ENCODE measurements around the gene AFF3.

DNA sequence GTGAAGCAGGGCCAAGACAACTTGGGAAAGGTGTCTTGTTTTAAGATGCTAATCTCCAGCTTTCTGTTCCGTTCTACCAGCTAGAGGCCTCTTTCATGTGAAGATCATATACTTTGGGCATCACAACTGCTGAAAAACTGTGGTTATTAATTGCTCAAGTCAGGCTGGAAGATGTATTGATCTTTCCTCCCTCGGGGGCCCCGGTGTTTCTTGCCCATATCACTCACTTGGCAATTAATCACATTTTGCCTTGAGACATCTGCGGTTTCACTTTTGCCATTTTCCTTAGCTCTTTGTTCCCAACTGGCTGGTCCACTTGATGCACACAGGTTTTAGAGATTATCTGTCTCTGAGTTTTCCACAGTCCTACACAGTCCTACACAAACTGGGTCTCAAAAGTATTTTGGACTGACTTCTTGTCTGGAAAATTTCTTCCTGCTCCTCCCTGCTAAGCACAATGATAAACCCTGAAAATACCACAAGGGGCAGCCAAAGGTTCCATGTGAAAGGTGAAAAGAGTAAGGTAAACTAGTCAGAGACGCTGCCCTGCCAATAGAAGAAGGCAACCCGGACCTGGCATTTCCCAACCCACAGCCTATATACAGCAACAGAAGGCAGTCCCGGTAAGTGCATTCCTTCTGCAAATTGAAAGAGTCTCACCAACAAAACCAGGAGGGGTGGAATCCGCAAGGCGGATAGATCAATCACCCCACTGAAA is 181.0 kb downstream of the AFF3 start:
- no peak for TF ChIP-seq POLR2A (IDR thresholded peaks at IDR 0.05)
- TF ChIP-seq CTCF (IDR thresholded peaks at IDR 0.05), result no peak
- no peak for TF ChIP-seq POLR2AphosphoS5 (IDR thresholded peaks at IDR 0.05)
- TF ChIP-seq EP300 (IDR thresholded peaks at IDR 0.05), result no peak
